Measurements from ENCODE around the gene KLHL18. TPM values are rescaled to one million over a fixed set of nuclear protein-coding genes. Genes with fewer than 3 reads are reported as not detected.

The KLHL18 gene
- 28.9 TPM for total RNA-seq (2013)
- polyA plus RNA-seq = 10 to 100 TPM; 43.4 to 63.3 (median 45.3) TPM
- polyA minus RNA-seq = 32.3 and 35.2 TPM in 2 replicates
- 14.4 to 91.8 (median 65.1) reads per million in 11 experiments for total RNA-seq

GRCh38 chr3:47282424-47283192 is at the start of gene KLHL18, which contains the start of gene KIF9:
TSS of gene KLHL18 (plus strand) at chr3:47282944. CDS start at chr3:47282966, 22 bp downstream.
TSS of gene KIF9 (minus strand) at chr3:47282799. CDS start at chr3:47277374, 5,425 bp downstream.
- Mint-ChIP-seq H3K4me1 (peaks cover 52% of the 10 kb centered on the region), H3K9me3 (no peaks in the 10 kb centered on the region), H3K4me3 (peak within 1 kb of the TSS; percentile 95 to 99), H3K36me3 (peaks cover 3 to 21% of the 10 kb centered on the region in 2 donors), H3K27me3 (ENCODE audit: low read depth in 3 of 3) (peaks cover 0 to 2% (median 1%) of the 10 kb centered on the region in 3 donors), H3K27ac (peak within 1 kb of the TSS; percentile 98 to 100 (median 100))
- Histone ChIP-seq H3K36me3 (replicated peaks in 1 of 2; ENCODE audit: control insufficient read depth in 1 of 2, insufficient read depth in 2 of 2, low read length in 2 of 2) (peaks cover 0 to 11% of the 10 kb centered on the region in 2 donors), H3K4me3 (replicated peaks in 1 of 3; ENCODE audit: low read depth in 2 of 3, low read length in 3 of 3) (peak within 1 kb of the TSS; percentile 82 to 91 (median 84)), H4K20me1 (ENCODE audit: insufficient read depth, low read length) (peaks cover 22% of the 10 kb centered on the region), H3K9ac (ENCODE audit: insufficient read depth, low read length, poor library complexity, severe bottlenecking) (peak within 1 kb of the TSS; percentile 79), H3K9me3 (replicated peaks in 1 of 2; ENCODE audit: control insufficient read depth in 1 of 2, insufficient read depth in 1 of 2, low read length in 2 of 2) (no peaks in the 10 kb centered on the region), H3K79me2 (ENCODE audit: insufficient read depth, low read length) (peaks cover 57% of the 10 kb centered on the region), H2AFZ (ENCODE audit: insufficient read depth, low read depth, low read length, poor library complexity, severe bottlenecking) (peak within 1 kb of the TSS; percentile 90), H3K4me1 (ENCODE audit: control insufficient read depth in 1 of 2, insufficient read depth in 2 of 2, low read length in 2 of 2) (peaks cover 48 to 56% of the 10 kb centered on the region in 2 donors), H3K4me2 (replicated peaks; ENCODE audit: extremely low read depth, low read length, poor library complexity, severe bottlenecking) (peak within 1 kb of the TSS; percentile 95), H3K27me3 (ENCODE audit: control insufficient read depth in 2 of 2, insufficient read depth in 2 of 2, low read length in 2 of 2) (no peaks in the 10 kb centered on the region), H3K27ac (ENCODE audit: low read depth in 1 of 2, low read length in 2 of 2) (peak within 1 kb of the TSS; percentile 92 to 98)
- WGBS (ENCODE audit: insufficient coverage) = under 1% methylated on average over 82 of the region's 82 CpGs
- intact Hi-C loops (cut with micrococcal nuclease) = loop anchor here (2.0 to 10.0 kb wide), 5 partner anchors 40 to 1162 kb away; partner anchors contain the start of genes PTPN23 (in 2 of the 2), SETD2 (in 2 of the 2), ATRIP (in 1 of the 2) and CCDC51 (in 1 of the 2)
- DNase-seq = peak; percentile 96 to 98 (median 97)
- no peak for TF ChIP-seq CTCF (IDR thresholded peaks at IDR 0.05)

- no peaks in the 10 kb centered on the region for H3K79me2 ChIP-seq (ENCODE audit: insufficient read depth, low read length)
Observed at GRCh38 chr3:47238017-47238416, 44.7 kb upstream of the KLHL18 start.

More at GRCh38 chr3:47238017-47238416, 44.7 kb upstream of the KLHL18 start:
- H3K9ac ChIP-seq (ENCODE audit: insufficient read depth, low read length, poor library complexity, severe bottlenecking) = no peak overlapping the region
- H3K4me1 ChIP-seq (ENCODE audit: control insufficient read depth in 1 of 2, insufficient read depth in 2 of 2, low read length in 2 of 2) = no peaks in the 10 kb centered on the region
- no peaks in the 10 kb centered on the region for H3K27me3 ChIP-seq (ENCODE audit: control insufficient read depth in 2 of 2, insufficient read depth in 2 of 2, low read length in 2 of 2)
- no peak overlapping the region for H3K4me3 ChIP-seq (replicated peaks in 1 of 3; ENCODE audit: low read depth in 2 of 3, low read length in 3 of 3)
- H2AFZ ChIP-seq (ENCODE audit: insufficient read depth, low read depth, low read length, poor library complexity, severe bottlenecking) = no peak overlapping the region
- H4K20me1 ChIP-seq (ENCODE audit: insufficient read depth, low read length) = no peaks in the 10 kb centered on the region
- intact Hi-C loops (cut with micrococcal nuclease) = no loop called here
- no peak overlapping the region for H3K4me3 Mint-ChIP-seq
- peak overlapping the region in 1 of 7 donors; percentile 69 for H3K27ac Mint-ChIP-seq
- WGBS (ENCODE audit: insufficient coverage) = no CpG with 5 or more reads among the region's 3 CpGs
- DNase-seq = no peak
- no peaks in the 10 kb centered on the region for H3K9me3 ChIP-seq (replicated peaks in 1 of 2; ENCODE audit: control insufficient read depth in 1 of 2, insufficient read depth in 1 of 2, low read length in 2 of 2)
- H3K27me3 Mint-ChIP-seq (ENCODE audit: low read depth in 3 of 3) = peaks cover 0 to 7% (median 1%) of the 10 kb centered on the region in 3 donors
- no peak overlapping the region for H3K27ac ChIP-seq (ENCODE audit: low read depth in 1 of 2, low read length in 2 of 2)
- peaks cover 0 to 2% (median 0%) of the 10 kb centered on the region in 7 donors for H3K9me3 Mint-ChIP-seq
- H3K36me3 Mint-ChIP-seq = peaks cover 0 to 2% of the 10 kb centered on the region in 2 donors
- H3K4me1 Mint-ChIP-seq = peaks cover 2% of the 10 kb centered on the region
- TF ChIP-seq CTCF (IDR thresholded peaks at IDR 0.05) = no peak
- no peaks in the 10 kb centered on the region for H3K36me3 ChIP-seq (replicated peaks in 1 of 2; ENCODE audit: control insufficient read depth in 1 of 2, insufficient read depth in 2 of 2, low read length in 2 of 2)
- no peak overlapping the region for H3K4me2 ChIP-seq (replicated peaks; ENCODE audit: extremely low read depth, low read length, poor library complexity, severe bottlenecking)
